B cell (primary cell): ENCODE results near the gene CANX.

Source experiments
- CTCF ChIP-seq: fragments of 200-600 bp; IDR thresholded peaks from one replicate; pipeline ENCODE4 v1.8.0; 2022; ENCODE audit warnings: antibody characterized with exemption, mild to moderate bottlenecking
- EZH2 ChIP-seq: IDR thresholded peaks from 2 replicates; pipeline ENCODE4 v1.6.1; 2012; ENCODE audit warnings: borderline replicate concordance, low read depth, mild to moderate bottlenecking, moderate library complexity, low read length; ENCODE audit not compliant: insufficient read depth, poor library complexity, severe bottlenecking

DNA sequence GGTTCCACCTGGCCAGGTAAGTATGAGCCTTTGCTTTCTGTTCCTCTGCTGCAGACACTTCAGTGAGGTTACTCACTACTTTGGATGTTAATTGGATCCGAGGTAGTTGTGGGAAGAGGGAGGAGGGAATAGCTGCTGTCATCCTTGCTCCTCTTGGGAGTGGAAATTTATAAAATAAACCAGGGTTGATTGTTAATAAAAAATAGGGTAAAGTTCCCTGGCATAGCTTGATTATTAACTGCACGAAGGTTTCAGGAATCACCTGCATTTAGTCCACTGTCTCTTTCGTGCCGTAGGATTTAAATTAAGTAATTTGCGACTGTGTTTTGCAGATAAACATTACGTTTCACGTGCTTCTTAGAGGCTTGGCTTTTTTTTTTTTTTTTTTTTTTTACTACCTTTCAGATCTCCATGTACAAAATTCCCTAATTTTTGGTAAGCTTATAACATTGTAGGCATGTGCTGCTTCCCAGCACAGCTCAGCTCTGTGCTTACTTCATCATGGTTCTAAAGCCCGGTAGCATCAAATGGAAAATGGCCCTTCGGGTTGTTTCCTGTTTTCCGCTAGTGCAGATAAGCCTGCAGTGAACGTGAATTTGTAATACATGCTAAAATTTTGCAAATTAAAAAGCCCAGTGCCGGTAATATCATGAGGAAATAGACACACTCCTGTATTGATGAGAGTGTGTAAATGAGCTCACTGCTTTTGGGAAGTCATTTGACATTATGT lies 68.1 kb downstream of the CANX start:
- TF ChIP-seq CTCF (no peak), EZH2 (no peak)
